WI38 (cell line): Measurements from ENCODE around the gene ECHDC3.

Source experiments
- H3K4me3 ChIP-seq: 2 replicates; pipeline ENCODE4 v1.5.1; 2011; ENCODE audit warnings: low read depth, mild to moderate bottlenecking, control low read depth, low read length
- CTCF ChIP-seq: IDR thresholded peaks from 2 replicates; pipeline ENCODE4 v1.5.1; 2012; ENCODE audit warnings: low read depth, mild to moderate bottlenecking, control low read depth, low read length

Gene ECHDC3

DNA sequence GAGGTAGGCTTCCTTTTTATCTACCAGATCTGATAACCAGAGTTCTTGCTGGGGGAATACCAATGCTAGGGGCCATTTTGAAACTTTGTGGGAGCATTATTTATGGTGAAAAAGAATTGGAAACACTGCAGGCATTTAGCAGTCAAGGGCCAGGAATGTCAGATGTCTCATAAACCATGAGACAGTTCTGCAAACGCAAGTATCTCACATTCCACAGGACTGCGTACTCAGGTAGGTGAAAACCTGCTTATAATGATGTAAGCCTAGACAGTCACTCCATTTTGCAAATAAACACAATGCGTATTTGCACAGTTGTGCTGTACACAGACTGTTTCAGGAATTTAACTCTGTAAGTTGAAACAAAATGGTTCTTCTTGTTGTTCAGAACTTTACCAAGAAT is 33.9 kb downstream of the ECHDC3 start:
- H3K4me3 ChIP-seq = no peak overlapping the region
- no peak for TF ChIP-seq CTCF

GRCh38 chr10:11781114-11781513 is 38.9 kb downstream of the ECHDC3 start:
- no peak overlapping the region for H3K4me3 ChIP-seq
- no peak for TF ChIP-seq CTCF

DNA sequence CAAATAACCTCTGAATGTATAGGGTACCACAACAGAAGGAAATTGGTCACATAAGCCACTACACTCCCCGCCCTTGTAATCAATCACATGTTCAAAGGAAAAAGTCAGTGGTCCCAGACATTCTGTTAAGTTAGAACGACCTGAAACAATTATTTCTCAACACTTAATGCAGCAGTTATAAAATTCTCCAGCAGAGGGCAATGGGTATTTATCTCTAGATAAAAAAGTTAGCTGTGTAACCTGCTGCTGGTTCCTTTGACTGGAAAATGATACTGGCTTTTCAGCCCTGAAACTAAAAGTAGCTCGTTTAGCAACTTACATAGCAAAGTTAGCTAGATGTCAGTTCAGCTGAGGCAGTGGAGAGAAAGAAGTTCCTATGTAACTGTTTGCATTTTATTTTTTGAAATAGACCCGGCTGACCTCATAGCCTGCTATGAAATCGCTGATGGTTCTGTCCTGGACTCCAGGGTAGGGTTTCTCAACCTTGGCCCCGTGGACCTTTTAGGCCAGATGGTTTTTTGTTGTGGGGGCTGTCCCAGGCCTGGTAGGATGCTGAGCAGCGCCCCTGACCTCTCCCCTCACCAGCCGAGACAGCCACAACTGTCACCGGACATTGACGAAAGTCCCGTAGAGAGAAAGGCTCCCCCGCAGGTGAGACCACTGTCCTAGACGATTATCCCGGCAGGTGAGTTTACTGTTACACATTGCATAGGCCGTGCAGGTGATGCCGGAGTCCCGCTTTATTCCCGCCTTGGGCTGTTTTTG is 40.8 kb downstream of the ECHDC3 start:
- peak; percentile 49 for TF ChIP-seq CTCF
- H3K4me3 ChIP-seq = no peak overlapping the region

- no peak for TF ChIP-seq CTCF
Observed at GRCh38 chr10:11783558-11783865, 41.3 kb downstream of the ECHDC3 start.

DNA sequence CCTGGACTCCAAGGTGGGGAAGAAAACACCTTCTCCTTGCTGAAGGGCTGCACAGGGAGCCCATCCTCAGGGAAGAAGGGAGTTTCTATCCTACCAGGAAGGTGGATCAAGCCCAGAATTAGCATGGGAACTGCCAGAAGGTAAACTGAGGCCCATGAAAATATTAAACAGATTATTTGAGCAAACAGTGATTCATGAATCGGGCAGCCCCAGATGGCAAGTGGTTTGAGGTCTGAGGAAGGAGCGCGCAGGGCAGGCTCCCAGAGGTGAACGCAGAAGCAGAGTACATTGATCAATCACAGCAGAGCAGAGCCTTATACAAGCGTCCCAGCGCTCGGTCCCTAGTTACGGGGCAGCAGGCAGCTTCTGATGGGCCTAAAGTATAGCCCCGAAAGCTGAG is 45.2 kb downstream of the ECHDC3 start:
- no peak overlapping the region for H3K4me3 ChIP-seq
- no peak for TF ChIP-seq CTCF

More at GRCh38 chr10:11783558-11783865, 41.3 kb downstream of the ECHDC3 start:
- no peak overlapping the region for H3K4me3 ChIP-seq

GRCh38 chr10:11787846-11788245 is 45.7 kb downstream of the ECHDC3 start:
- TF ChIP-seq CTCF = no peak
- H3K4me3 ChIP-seq = no peak overlapping the region

- no peak overlapping the region for H3K4me3 ChIP-seq
- no peak for TF ChIP-seq CTCF
Observed at GRCh38 chr10:11789306-11789705, 47.1 kb downstream of the ECHDC3 start.
